Neutrophil (primary cell): ENCODE measurements around the gene H2BK1.

Experiments used
- H3K27ac ChIP-seq: fragments of 200-600 bp; sonication (generic); 2 replicates; pipeline ENCODE4 v1.5.1; 2016; ENCODE audit warnings: mild to moderate bottlenecking, moderate library complexity
- H3K27me3 ChIP-seq: fragments of 200-600 bp; sonication (generic); 2 replicates; pipeline ENCODE4 v1.6.0; 2016; ENCODE audit warnings: mild to moderate bottlenecking
- H3K36me3 ChIP-seq: fragments of 200-600 bp; sonication (generic); 2 replicates; pipeline ENCODE4 v1.5.1; 2017
- H3K4me1 ChIP-seq, 2 experiments: fragments of 200-600 bp in 1 of 2; sonication (generic) in 1 of 2; 1 replicate in 1 of 2; 2 replicates in 1 of 2; pipeline versions ENCODE4 v1.5.1 to v1.6.1; 2013 to 2016; ENCODE audit warnings: low read depth in 1 of 2, low read length in 1 of 2, mild to moderate bottlenecking in 1 of 2, moderate library complexity in 1 of 2; ENCODE audit not compliant: control insufficient read depth in 1 of 2, insufficient read depth in 1 of 2
- H3K4me3 ChIP-seq, 2 experiments: fragments of 200-600 bp in 1 of 2; sonication (generic) in 1 of 2; 1 replicate in 1 of 2; 2 replicates in 1 of 2; pipeline ENCODE4 v1.5.1; 2013 to 2016; ENCODE audit warnings: low read depth in 1 of 2, low read length in 1 of 2, mild to moderate bottlenecking in 1 of 2, moderate library complexity in 1 of 2
- H3K9me3 ChIP-seq: fragments of 200-600 bp; sonication (generic); 2 replicates; pipeline ENCODE4 v1.5.1; 2016
- TF ChIP-seq, protein P1 (sequence below): fragments of 200-600 bp; sonication (generic); IDR thresholded peaks from 2 replicates; pipeline ENCODE4 v1.5.1; 2016; ENCODE audit warnings: antibody characterized with exemption

H2BK1 gene

DNA sequence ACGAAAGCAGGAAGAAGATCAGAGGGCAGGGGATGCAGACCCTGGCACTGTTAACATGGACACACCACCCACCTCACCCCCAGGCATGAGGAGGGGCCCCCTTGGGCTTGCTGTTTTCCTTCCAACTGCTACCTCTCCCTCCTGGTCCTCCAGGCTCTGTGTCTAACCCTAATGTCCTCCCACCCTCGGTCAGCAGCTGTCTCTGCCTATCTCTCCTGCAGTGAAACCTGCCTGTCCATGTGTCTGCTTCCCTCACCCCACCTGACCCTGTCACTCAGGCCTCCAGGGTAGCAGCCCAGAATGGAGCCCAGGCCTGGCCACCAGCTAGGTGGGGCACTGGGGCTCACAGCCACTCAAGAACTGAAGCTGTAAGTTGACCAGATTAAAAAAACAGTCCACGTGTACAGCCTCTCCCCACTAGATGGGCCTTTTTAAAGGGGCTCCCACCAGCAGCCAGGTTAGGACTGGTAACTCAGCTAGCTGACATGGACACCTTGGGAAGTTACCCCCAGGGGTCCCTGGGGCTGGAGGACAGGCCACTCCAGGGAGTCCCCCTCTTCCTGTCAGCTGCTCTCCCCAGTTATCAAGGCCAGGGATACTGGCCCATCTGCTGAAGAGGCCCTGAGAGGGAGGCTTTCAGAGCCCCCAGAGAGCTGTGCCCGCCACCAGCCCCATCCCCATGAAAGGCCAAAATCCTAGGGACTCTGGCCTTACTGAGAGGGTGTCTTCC is 36.7 kb upstream of the H2BK1 start:
- no peaks in the 10 kb centered on the region for H3K9me3 ChIP-seq
- H3K4me3 ChIP-seq: no peak overlapping the region
- peaks cover 99% of the 10 kb centered on the region for H3K27me3 ChIP-seq
- TF ChIP-seq, protein P1, sequence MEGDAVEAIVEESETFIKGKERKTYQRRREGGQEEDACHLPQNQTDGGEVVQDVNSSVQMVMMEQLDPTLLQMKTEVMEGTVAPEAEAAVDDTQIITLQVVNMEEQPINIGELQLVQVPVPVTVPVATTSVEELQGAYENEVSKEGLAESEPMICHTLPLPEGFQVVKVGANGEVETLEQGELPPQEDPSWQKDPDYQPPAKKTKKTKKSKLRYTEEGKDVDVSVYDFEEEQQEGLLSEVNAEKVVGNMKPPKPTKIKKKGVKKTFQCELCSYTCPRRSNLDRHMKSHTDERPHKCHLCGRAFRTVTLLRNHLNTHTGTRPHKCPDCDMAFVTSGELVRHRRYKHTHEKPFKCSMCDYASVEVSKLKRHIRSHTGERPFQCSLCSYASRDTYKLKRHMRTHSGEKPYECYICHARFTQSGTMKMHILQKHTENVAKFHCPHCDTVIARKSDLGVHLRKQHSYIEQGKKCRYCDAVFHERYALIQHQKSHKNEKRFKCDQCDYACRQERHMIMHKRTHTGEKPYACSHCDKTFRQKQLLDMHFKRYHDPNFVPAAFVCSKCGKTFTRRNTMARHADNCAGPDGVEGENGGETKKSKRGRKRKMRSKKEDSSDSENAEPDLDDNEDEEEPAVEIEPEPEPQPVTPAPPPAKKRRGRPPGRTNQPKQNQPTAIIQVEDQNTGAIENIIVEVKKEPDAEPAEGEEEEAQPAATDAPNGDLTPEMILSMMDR: no peak
- peaks cover 35 to 61% of the 10 kb centered on the region in 2 experiments for H3K4me1 ChIP-seq
- H3K36me3 ChIP-seq: no peaks in the 10 kb centered on the region
- no peak overlapping the region for H3K27ac ChIP-seq

GRCh38 chr7:151246102-151246850 is 36.0 kb upstream of the H2BK1 start:
- H3K4me1 ChIP-seq: peaks cover 34 to 55% of the 10 kb centered on the region in 2 experiments
- H3K27ac ChIP-seq: no peak overlapping the region
- H3K4me3 ChIP-seq: no peak overlapping the region

DNA sequence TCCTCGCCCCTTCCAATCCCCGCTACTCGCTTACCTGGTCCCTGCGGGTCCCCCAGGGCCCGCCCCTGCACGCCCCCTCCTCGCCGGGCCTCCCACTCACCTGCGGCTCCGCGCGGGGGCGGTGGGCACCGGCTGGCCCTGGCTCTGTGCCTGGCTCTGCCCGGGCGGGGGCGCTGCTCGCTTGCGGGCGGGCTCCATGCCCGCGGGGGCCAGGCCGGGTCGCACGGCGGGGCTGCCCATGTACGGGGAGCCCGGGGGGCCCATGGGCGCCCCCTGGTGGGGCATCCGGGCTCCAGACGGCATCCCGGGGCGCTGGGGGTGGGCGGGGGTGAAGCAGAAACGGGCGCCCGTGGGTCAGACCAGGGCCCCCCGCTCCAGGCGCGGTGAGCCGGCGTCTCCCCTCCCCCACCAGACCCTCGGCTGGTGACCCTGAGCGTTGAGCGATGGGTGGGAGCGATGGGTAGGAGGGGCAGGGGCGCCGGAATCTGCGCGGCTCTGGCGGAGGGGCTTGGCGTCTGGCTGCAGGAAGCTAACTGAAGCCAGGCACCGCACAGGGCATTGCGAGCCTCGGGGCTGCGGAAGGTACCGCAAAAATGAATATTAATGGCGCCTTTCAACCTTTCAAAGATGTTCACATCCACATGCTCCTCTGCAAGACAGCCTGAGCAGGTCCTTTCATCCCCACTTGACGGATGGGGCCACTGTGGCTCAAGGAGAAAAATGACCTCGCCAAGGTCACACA is 35.2 kb upstream of the H2BK1 start:
- Histone ChIP-seq H3K36me3 (peaks cover 4% of the 10 kb centered on the region), H3K4me1 (peaks cover 34 to 55% of the 10 kb centered on the region in 2 experiments), H3K9me3 (no peaks in the 10 kb centered on the region), H3K27me3 (peaks cover 84% of the 10 kb centered on the region), H3K27ac (no peak overlapping the region), H3K4me3 (peak overlapping the region; percentile 7 to 46)
- TF ChIP-seq, protein P1: no peak

More at GRCh38 chr7:151246102-151246850, 36.0 kb upstream of the H2BK1 start:
- TF ChIP-seq, protein P1: no peak
- H3K27me3 ChIP-seq: peaks cover 91% of the 10 kb centered on the region
- H3K36me3 ChIP-seq: no peaks in the 10 kb centered on the region
- H3K9me3 ChIP-seq: no peaks in the 10 kb centered on the region

GRCh38 chr7:151244841-151245346 is 34.6 kb upstream of the H2BK1 start:
- peaks cover 10% of the 10 kb centered on the region for H3K36me3 ChIP-seq
- peaks cover 34 to 55% of the 10 kb centered on the region in 2 experiments for H3K4me1 ChIP-seq
- peak overlapping the region in 1 of 2 experiments; percentile 46 for H3K4me3 ChIP-seq
- peaks cover 77% of the 10 kb centered on the region for H3K27me3 ChIP-seq
- H3K9me3 ChIP-seq: no peaks in the 10 kb centered on the region
- H3K27ac ChIP-seq: no peak overlapping the region
- TF ChIP-seq, protein P1: no peak

DNA sequence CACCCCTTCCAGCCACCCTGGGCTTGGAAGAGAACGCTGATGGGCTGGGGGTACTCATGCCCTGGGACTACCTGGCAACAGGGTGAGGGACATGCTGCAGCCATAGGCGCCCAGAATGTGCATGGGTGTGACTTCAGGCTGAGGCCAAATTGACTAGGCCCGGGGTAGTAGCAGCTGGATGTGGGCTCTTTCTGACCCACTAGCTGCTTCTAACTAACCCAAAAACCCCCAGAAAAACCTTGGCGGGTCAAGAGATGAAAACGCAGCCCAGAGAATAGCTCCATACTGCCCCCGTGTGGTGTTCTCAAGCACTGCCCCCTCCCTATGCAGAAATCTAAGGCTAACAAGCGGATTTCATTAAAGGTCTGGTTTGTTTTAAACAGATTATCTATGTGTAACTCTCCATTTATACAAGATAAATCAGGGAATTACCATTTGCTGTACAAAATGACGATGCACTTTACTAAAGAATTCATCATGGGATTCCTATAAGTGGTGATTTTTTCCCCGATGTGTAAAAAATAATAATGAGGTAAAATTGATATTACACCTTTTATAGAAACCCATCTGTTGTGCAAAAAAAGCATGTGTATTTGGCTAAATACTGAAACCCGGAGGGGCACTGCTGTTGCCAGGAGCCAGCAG is 34.0 kb upstream of the H2BK1 start:
- TF ChIP-seq, protein P1: peak; percentile 92
- peaks cover 15% of the 10 kb centered on the region for H3K36me3 ChIP-seq
- H3K4me1 ChIP-seq: peaks cover 34 to 51% of the 10 kb centered on the region in 2 experiments
- H3K9me3 ChIP-seq: no peaks in the 10 kb centered on the region
- H3K27ac ChIP-seq: no peak overlapping the region
- H3K4me3 ChIP-seq: peak overlapping the region in 1 of 2 experiments; percentile 46
- H3K27me3 ChIP-seq: peaks cover 72% of the 10 kb centered on the region
